ENCODE data around the gene FOXE1. TPM values are rescaled to one million over a fixed set of nuclear protein-coding genes. Genes with fewer than 3 reads are reported as not detected.

The FOXE1 gene
- total RNA-seq, 1 experiment from 2014 or later: not detected

GRCh38 chr9:97873882-97874281, 20.9 kb downstream of the FOXE1 start:
- H3K23ac ChIP-seq (ENCODE audit: insufficient read length, low read depth, low read length): no peak overlapping the region
- H3K14ac ChIP-seq (ENCODE audit: insufficient read depth, low read length): no peak overlapping the region
- no peaks in the 10 kb centered on the region for H3K79me1 ChIP-seq (ENCODE audit: insufficient read depth, low read depth, low read length, poor library complexity, severe bottlenecking)
- H3K9me3 Mint-ChIP-seq: peaks cover 2 to 4% of the 10 kb centered on the region in 2 experiments; a peak in 3 of 5 replicates
- H4K91ac ChIP-seq (ENCODE audit: insufficient read length, low read depth, low read length): no peak overlapping the region
- H2AFZ ChIP-seq (ENCODE audit: low read length): no peak overlapping the region
- no peak for TF ChIP-seq CTCF (conservative IDR thresholded peaks at IDR 0.05)
- no peaks in the 10 kb centered on the region for H3K23me2 ChIP-seq (ENCODE audit: insufficient read length, low read depth, low read length, poor library complexity, severe bottlenecking)
- H4K20me1 ChIP-seq (ENCODE audit: control insufficient read depth, insufficient read depth, insufficient read length): no peaks in the 10 kb centered on the region
- H3K4me2 ChIP-seq (ENCODE audit: insufficient read depth, insufficient read length, low read length): no peak overlapping the region
- H3T11ph ChIP-seq (ENCODE audit: low read length): no peak overlapping the region
- peaks cover 53% of the 10 kb centered on the region for H3K27me3 Mint-ChIP-seq (ENCODE audit: low read depth)
- no CpG with 5 or more reads among the region's 6 CpGs for WGBS (ENCODE audit: extremely low coverage, insufficient read length, low lambda C conversion rate)
- H3K4me1 ChIP-seq (ENCODE audit: insufficient read depth, low read length): peaks cover 4% of the 10 kb centered on the region; the same call in 1 of the 2 replicates
- H3K56ac ChIP-seq (ENCODE audit: insufficient read length, low read depth, low read length): no peak overlapping the region
- no peaks in the 10 kb centered on the region; a peak in 1 of 7 replicates for H3K36me3 Mint-ChIP-seq (ENCODE audit: insufficient read depth in 1 of 3, low read depth in 3 of 3)
- no peak overlapping the region for H3K27ac Mint-ChIP-seq
- no peak overlapping the region for H2AK5ac ChIP-seq (ENCODE audit: insufficient read length, low read length)
- H2BK15ac ChIP-seq (ENCODE audit: low read depth, low read length): no peak overlapping the region
- no peak overlapping the region for H3K9ac ChIP-seq (ENCODE audit: extremely low read depth, insufficient read length, low read length)
- H3K27me3 ChIP-seq (ENCODE audit: insufficient read depth, low read length): no peaks in the 10 kb centered on the region
- no peak overlapping the region for H2BK12ac ChIP-seq (ENCODE audit: insufficient read length, low read depth, low read length)
- H4K8ac ChIP-seq (replicated peaks; ENCODE audit: insufficient read length, low read depth, low read length): no peak overlapping the region
- H2BK120ac ChIP-seq (ENCODE audit: low read depth, low read length, poor library complexity, severe bottlenecking): no peak overlapping the region
- peaks cover 13 to 18% of the 10 kb centered on the region in 2 experiments for H3K4me1 Mint-ChIP-seq
- H3K4me3 Mint-ChIP-seq: no peak overlapping the region; a peak in 1 of 5 replicates
- no peak overlapping the region for H3K4ac ChIP-seq (ENCODE audit: low read depth, low read length)
- H3K18ac ChIP-seq (ENCODE audit: insufficient read length, low read depth, low read length): no peak overlapping the region
- H3K79me2 ChIP-seq (ENCODE audit: insufficient read depth, low read length): no peaks in the 10 kb centered on the region
- no peak overlapping the region for H3K27ac ChIP-seq (ENCODE audit: insufficient read length, low read depth, low read length)
- no peak overlapping the region for H4K5ac ChIP-seq (ENCODE audit: insufficient read length, low read depth, low read length)
- no peak overlapping the region for H2BK5ac ChIP-seq (ENCODE audit: insufficient read length, low read length)
- H3K9me3 ChIP-seq (ENCODE audit: control insufficient read depth, low read depth, low read length): no peaks in the 10 kb centered on the region
- DNase-seq: no peak
- no peak overlapping the region for H2BK20ac ChIP-seq (ENCODE audit: low read depth, low read length, poor library complexity, severe bottlenecking)
